ENCODE results near the gene NTHL1. TPM values are rescaled to one million over a fixed set of nuclear protein-coding genes. Genes with fewer than 3 reads are reported as not detected.

NTHL1 gene
- polyA plus RNA-seq, 3 donors, result 9.2 to 22.4 (median 9.6) TPM

DNA sequence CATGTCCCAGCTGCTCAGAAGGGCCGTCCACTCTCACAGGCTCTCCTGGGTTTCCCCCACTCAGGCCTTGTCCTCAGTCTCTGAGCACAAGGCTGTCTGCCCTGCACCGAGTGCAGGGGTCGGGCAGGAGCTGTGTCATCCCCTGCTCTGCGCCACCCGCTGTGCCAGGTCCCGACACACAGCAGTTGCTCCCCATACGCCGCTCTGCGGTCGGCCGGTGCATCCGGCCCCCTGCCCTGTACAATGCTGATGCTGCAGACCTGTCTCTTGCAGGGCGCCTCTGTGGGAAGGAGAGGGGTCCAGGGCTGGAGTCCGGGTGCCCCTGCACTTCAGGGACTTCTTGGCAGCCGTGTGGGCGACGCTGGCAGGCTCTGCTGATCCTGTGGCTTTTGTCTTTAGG, 6.3 kb upstream of the NTHL1 start:
- no peaks in the 10 kb centered on the region for H3K9me3 ChIP-seq (replicated peaks in 1 of 2; ENCODE audit: control insufficient read depth in 1 of 2, insufficient read depth in 1 of 2, low read length in 2 of 2)
- Mint-ChIP-seq H3K27me3 (ENCODE audit: low read depth in 3 of 3) (peaks cover 0 to 2% (median 0%) of the 10 kb centered on the region in 3 donors), H3K27ac (peak overlapping the region in 1 of 7 donors; percentile 38), H3K4me3 (no peak overlapping the region), H3K4me1 (peaks cover 2% of the 10 kb centered on the region), H3K9me3 (no peaks in the 10 kb centered on the region), H3K36me3 (peaks cover 69 to 85% of the 10 kb centered on the region in 2 donors)
- H3K4me3 ChIP-seq (replicated peaks in 1 of 3; ENCODE audit: low read depth in 2 of 3, low read length in 3 of 3), result no peak overlapping the region
- H3K36me3 ChIP-seq (replicated peaks in 1 of 2; ENCODE audit: control insufficient read depth in 1 of 2, insufficient read depth in 2 of 2, low read length in 2 of 2), result peaks cover 55 to 85% of the 10 kb centered on the region in 2 donors
- H3K27ac ChIP-seq (ENCODE audit: low read depth in 1 of 2, low read length in 2 of 2), result no peak overlapping the region
- no peak overlapping the region for H2AFZ ChIP-seq (ENCODE audit: insufficient read depth, low read depth, low read length, poor library complexity, severe bottlenecking)
- TF ChIP-seq, protein P1, sequence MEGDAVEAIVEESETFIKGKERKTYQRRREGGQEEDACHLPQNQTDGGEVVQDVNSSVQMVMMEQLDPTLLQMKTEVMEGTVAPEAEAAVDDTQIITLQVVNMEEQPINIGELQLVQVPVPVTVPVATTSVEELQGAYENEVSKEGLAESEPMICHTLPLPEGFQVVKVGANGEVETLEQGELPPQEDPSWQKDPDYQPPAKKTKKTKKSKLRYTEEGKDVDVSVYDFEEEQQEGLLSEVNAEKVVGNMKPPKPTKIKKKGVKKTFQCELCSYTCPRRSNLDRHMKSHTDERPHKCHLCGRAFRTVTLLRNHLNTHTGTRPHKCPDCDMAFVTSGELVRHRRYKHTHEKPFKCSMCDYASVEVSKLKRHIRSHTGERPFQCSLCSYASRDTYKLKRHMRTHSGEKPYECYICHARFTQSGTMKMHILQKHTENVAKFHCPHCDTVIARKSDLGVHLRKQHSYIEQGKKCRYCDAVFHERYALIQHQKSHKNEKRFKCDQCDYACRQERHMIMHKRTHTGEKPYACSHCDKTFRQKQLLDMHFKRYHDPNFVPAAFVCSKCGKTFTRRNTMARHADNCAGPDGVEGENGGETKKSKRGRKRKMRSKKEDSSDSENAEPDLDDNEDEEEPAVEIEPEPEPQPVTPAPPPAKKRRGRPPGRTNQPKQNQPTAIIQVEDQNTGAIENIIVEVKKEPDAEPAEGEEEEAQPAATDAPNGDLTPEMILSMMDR (IDR thresholded peaks at IDR 0.05), result no peak
- no peak overlapping the region for H3K9ac ChIP-seq (ENCODE audit: insufficient read depth, low read length, poor library complexity, severe bottlenecking)
- no peak for DNase-seq
- intact Hi-C loops (cut with micrococcal nuclease), result no loop called here
- peaks cover 3% of the 10 kb centered on the region for H3K79me2 ChIP-seq (ENCODE audit: insufficient read depth, low read length)
- no peaks in the 10 kb centered on the region for H4K20me1 ChIP-seq (ENCODE audit: insufficient read depth, low read length)
- WGBS (ENCODE audit: insufficient coverage), result 99% methylated on average over 17 of the region's 17 CpGs
- H3K27me3 ChIP-seq (ENCODE audit: control insufficient read depth in 2 of 2, insufficient read depth in 2 of 2, low read length in 2 of 2), result no peaks in the 10 kb centered on the region
- peaks cover 0 to 2% of the 10 kb centered on the region in 2 donors for H3K4me1 ChIP-seq (ENCODE audit: control insufficient read depth in 1 of 2, insufficient read depth in 2 of 2, low read length in 2 of 2)
- no peak overlapping the region for H3K4me2 ChIP-seq (replicated peaks; ENCODE audit: extremely low read depth, low read length, poor library complexity, severe bottlenecking)

DNA sequence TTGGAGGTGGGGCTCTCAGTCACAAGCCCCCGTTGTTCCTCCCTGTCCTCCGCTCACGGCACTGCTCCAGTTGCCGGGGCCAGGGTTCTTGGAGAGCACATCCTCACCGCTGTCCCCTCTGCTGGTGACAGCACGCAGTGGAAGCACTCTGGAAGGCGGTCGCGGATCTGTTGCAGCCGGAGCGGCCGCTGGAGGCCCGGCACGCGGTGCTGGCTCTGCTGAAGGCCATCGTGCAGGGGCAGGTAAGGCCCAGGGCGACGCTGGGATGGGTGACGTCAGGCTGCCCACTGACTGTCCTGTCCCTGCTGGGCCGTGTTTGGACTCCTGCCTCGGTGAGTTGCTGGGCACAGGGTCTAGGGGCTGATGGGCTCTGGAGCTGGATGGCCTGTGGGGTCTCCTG, 5.6 kb upstream of the NTHL1 start:
- WGBS (ENCODE audit: insufficient coverage), result 97% methylated on average over 19 of the region's 21 CpGs
- Mint-ChIP-seq H3K36me3 (peaks cover 64 to 78% of the 10 kb centered on the region in 2 donors), H3K4me1 (peaks cover 9% of the 10 kb centered on the region), H3K27ac (no peak overlapping the region), H3K4me3 (no peak overlapping the region), H3K27me3 (ENCODE audit: low read depth in 3 of 3) (peaks cover 0 to 2% (median 0%) of the 10 kb centered on the region in 3 donors), H3K9me3 (no peaks in the 10 kb centered on the region)
- peaks cover 7 to 9% of the 10 kb centered on the region in 2 donors for H3K4me1 ChIP-seq (ENCODE audit: control insufficient read depth in 1 of 2, insufficient read depth in 2 of 2, low read length in 2 of 2)
- peaks cover 10% of the 10 kb centered on the region for H3K79me2 ChIP-seq (ENCODE audit: insufficient read depth, low read length)
- H4K20me1 ChIP-seq (ENCODE audit: insufficient read depth, low read length), result no peaks in the 10 kb centered on the region
- no peak overlapping the region for H3K9ac ChIP-seq (ENCODE audit: insufficient read depth, low read length, poor library complexity, severe bottlenecking)
- H3K9me3 ChIP-seq (replicated peaks in 1 of 2; ENCODE audit: control insufficient read depth in 1 of 2, insufficient read depth in 1 of 2, low read length in 2 of 2), result no peaks in the 10 kb centered on the region
- H2AFZ ChIP-seq (ENCODE audit: insufficient read depth, low read depth, low read length, poor library complexity, severe bottlenecking), result no peak overlapping the region
- TF ChIP-seq, protein P1 (IDR thresholded peaks at IDR 0.05), result no peak
- H3K27me3 ChIP-seq (ENCODE audit: control insufficient read depth in 2 of 2, insufficient read depth in 2 of 2, low read length in 2 of 2), result no peaks in the 10 kb centered on the region
- intact Hi-C loops (cut with micrococcal nuclease), result no loop called here
- no peak overlapping the region for H3K4me3 ChIP-seq (replicated peaks in 1 of 3; ENCODE audit: low read depth in 2 of 3, low read length in 3 of 3)
- peaks cover 48 to 79% of the 10 kb centered on the region in 2 donors for H3K36me3 ChIP-seq (replicated peaks in 1 of 2; ENCODE audit: control insufficient read depth in 1 of 2, insufficient read depth in 2 of 2, low read length in 2 of 2)
- no peak overlapping the region for H3K27ac ChIP-seq (ENCODE audit: low read depth in 1 of 2, low read length in 2 of 2)
- no peak for DNase-seq
- no peak overlapping the region for H3K4me2 ChIP-seq (replicated peaks; ENCODE audit: extremely low read depth, low read length, poor library complexity, severe bottlenecking)
